ENCODE data around the gene CCL1. TPM values are rescaled to one million over a fixed set of nuclear protein-coding genes. Genes with fewer than 3 reads are reported as not detected.

Gene CCL1
- total RNA-seq, 4 donors from 2014 or later, result not detected

- Histone ChIP-seq H3K27me3 (peaks cover 19% of the 10 kb centered on the region), H3K36me3 (no peaks in the 10 kb centered on the region), H3K4me1 (no peaks in the 10 kb centered on the region), H3K4me3 (no peak overlapping the region), H3K9me3 (no peaks in the 10 kb centered on the region), H3K27ac (no peak overlapping the region)
- ATAC-seq, result no peak
- TF ChIP-seq POLR2AphosphoS5 (IDR thresholded peaks at IDR 0.05), result no peak
- TF ChIP-seq POLR2A (IDR thresholded peaks at IDR 0.05), result no peak
- TF ChIP-seq EP300 (IDR thresholded peaks at IDR 0.05), result no peak
- TF ChIP-seq, protein P1, sequence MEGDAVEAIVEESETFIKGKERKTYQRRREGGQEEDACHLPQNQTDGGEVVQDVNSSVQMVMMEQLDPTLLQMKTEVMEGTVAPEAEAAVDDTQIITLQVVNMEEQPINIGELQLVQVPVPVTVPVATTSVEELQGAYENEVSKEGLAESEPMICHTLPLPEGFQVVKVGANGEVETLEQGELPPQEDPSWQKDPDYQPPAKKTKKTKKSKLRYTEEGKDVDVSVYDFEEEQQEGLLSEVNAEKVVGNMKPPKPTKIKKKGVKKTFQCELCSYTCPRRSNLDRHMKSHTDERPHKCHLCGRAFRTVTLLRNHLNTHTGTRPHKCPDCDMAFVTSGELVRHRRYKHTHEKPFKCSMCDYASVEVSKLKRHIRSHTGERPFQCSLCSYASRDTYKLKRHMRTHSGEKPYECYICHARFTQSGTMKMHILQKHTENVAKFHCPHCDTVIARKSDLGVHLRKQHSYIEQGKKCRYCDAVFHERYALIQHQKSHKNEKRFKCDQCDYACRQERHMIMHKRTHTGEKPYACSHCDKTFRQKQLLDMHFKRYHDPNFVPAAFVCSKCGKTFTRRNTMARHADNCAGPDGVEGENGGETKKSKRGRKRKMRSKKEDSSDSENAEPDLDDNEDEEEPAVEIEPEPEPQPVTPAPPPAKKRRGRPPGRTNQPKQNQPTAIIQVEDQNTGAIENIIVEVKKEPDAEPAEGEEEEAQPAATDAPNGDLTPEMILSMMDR (IDR thresholded peaks at IDR 0.05), result no peak
- WGBS, 2 donors (ENCODE audit: low coverage in 1 of 2), result 58 to 67% methylated on average over 1 of the region's 1 CpG
These were observed 21.2 kb upstream of the CCL1 start for GRCh38 chr17:34384271-34384670.

DNA sequence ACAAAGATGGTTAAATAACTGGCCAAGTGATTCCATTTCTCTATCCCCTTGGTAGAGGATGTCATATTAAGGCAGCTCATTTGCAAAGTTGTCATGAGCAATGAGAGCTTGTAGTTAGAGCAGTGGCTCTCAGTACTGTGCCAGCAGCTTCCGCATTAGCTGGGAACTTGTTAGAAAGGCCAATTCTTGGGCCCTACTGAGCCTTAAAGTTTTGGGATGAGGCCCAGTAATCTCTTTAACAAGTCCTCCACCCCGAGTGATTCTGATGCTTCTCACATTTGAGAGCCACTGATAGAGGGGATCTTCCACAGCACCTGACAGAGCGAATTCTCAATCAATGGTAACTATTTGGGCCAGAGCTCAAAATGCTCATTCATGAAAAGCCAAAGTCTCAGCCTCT is 20.2 kb upstream of the CCL1 start:
- no peaks in the 10 kb centered on the region for H3K9me3 ChIP-seq
- no peaks in the 10 kb centered on the region for H3K4me1 ChIP-seq
- WGBS, 2 donors (ENCODE audit: low coverage in 1 of 2), result 66 to 90% methylated on average over 2 to 3 of the region's 3 CpGs
- TF ChIP-seq, protein P1 (IDR thresholded peaks at IDR 0.05), result no peak
- no peak overlapping the region for H3K27ac ChIP-seq
- H3K4me3 ChIP-seq, result no peak overlapping the region
- ATAC-seq, result no peak
- no peaks in the 10 kb centered on the region for H3K36me3 ChIP-seq
- peaks cover 14% of the 10 kb centered on the region for H3K27me3 ChIP-seq

DNA sequence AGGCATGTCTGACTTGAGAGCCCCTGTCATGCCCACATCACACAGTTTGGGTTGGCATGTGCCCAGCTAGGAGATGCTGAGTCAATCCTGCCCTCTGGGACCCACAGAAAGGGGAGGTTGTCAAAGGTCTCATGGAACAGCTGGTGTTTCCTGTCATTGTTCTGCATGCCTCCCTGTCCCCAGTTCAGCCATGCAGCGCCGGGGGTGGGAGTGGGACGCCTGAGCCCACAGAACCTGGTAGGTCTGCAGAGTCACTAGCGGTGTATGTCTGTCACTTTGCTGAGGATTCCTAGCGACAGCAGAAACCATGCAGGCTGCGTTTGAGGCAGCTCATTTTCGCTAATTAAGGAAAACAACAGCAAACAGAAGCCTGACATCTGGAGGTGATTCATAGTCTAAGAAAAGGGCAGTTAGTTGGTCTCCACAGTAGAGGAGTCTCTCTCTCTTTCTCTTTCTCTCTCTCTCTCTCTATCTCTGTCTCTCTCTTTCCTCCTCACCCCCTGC is 19.6 kb upstream of the CCL1 start:
- WGBS, 2 donors (ENCODE audit: low coverage in 1 of 2), result 19 to 36% methylated on average over 4 of the region's 7 CpGs
- Histone ChIP-seq H3K4me3 (no peak overlapping the region), H3K36me3 (no peaks in the 10 kb centered on the region), H3K9me3 (no peaks in the 10 kb centered on the region), H3K27ac (no peak overlapping the region), H3K4me1 (no peaks in the 10 kb centered on the region), H3K27me3 (peaks cover 14% of the 10 kb centered on the region)
- ATAC-seq, result no peak
- no peak for TF ChIP-seq POLR2A (IDR thresholded peaks at IDR 0.05)
- TF ChIP-seq, protein P1 (IDR thresholded peaks at IDR 0.05), result no peak
- TF ChIP-seq EP300 (IDR thresholded peaks at IDR 0.05), result no peak
- no peak for TF ChIP-seq POLR2AphosphoS5 (IDR thresholded peaks at IDR 0.05)

DNA sequence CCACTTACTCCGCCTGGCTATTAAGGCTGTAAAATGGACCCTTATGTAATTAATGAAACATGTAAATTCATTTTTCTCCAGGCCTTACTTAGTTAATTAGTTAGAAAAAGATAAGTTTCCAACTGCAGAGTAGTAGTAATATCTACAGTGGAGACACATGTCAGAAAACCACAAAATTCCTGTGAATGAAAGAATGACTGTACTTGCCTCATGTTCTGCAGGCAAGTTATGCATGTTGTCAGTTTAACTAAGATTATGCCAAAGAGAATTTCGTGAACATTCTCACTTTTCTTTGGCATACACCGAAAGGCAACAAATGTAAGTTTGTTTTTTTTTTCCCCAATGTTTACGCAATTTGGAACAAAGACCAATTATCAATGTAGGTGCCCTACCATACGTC is 16.8 kb upstream of the CCL1 start:
- no peaks in the 10 kb centered on the region for H3K36me3 ChIP-seq
- no peaks in the 10 kb centered on the region for H3K27me3 ChIP-seq
- WGBS, 2 donors (ENCODE audit: low coverage in 1 of 2), result 68 to 79% methylated on average over 4 to 5 of the region's 5 CpGs
- H3K4me3 ChIP-seq, result no peak overlapping the region
- no peaks in the 10 kb centered on the region for H3K9me3 ChIP-seq
- ATAC-seq, result no peak
- TF ChIP-seq, protein P1 (IDR thresholded peaks at IDR 0.05), result no peak
- TF ChIP-seq EP300 (IDR thresholded peaks at IDR 0.05), result no peak
- no peaks in the 10 kb centered on the region for H3K4me1 ChIP-seq
- no peak overlapping the region for H3K27ac ChIP-seq

DNA sequence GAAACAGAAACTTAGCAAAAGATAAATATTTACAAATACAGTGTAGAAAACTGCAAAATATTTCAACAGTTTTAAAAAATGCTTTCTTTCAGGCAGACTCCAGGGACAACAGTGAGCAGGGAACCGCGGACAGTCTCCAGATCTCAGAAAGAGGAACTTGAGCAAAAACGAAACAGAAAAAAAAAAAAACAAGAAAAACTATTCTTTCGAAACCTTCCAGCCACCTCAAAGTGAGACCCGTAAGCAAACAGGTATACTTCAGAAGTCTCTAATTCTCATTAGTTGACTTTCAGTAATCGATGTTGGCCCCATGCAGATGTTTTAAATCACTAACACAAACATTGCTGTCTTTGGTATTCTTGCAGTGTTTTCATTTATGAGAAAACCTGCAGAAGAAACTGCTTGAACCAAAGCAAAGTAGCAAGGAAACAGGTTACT is 15.7 kb upstream of the CCL1 start:
- Histone ChIP-seq H3K9me3 (no peaks in the 10 kb centered on the region), H3K36me3 (no peaks in the 10 kb centered on the region), H3K27me3 (no peaks in the 10 kb centered on the region), H3K4me1 (no peaks in the 10 kb centered on the region), H3K27ac (no peak overlapping the region), H3K4me3 (no peak overlapping the region)
- WGBS, 2 donors (ENCODE audit: low coverage in 1 of 2), result 12 to 20% methylated on average over 6 of the region's 6 CpGs
- TF ChIP-seq, protein P1 (IDR thresholded peaks at IDR 0.05), result no peak
- TF ChIP-seq POLR2A (IDR thresholded peaks at IDR 0.05) (no peak), EP300 (IDR thresholded peaks at IDR 0.05) (no peak), POLR2AphosphoS5 (IDR thresholded peaks at IDR 0.05) (no peak)
- ATAC-seq, result no peak
